HT-29 (cell line): ENCODE results near the gene CUBN. TPM values are rescaled to one million over a fixed set of nuclear protein-coding genes. Genes with fewer than 3 reads are reported as not detected.

Experiments used
- DNase-seq: peaks from one replicate; pipeline ENCODE4 v3.0.0-alpha.2; 2015; ENCODE audit warnings: low spot score
- total RNA-seq: library from RNA; depleted of rRNA; stranded (reverse); fragments of >200 nt; shearing (Covaris generic); gene quantifications from 2 replicates; pipeline ENCODE4 v1.2.3, GENCODE V29; 2014

Gene CUBN
- total RNA-seq, 1 experiment from 2014 or later = not detected

- no peak for DNase-seq
Measured at GRCh38 chr10:16919121-16919982, 210.3 kb downstream of the CUBN start.

GRCh38 chr10:16916496-16916895, 213.1 kb downstream of the CUBN start:
- DNase-seq = no peak

DNA sequence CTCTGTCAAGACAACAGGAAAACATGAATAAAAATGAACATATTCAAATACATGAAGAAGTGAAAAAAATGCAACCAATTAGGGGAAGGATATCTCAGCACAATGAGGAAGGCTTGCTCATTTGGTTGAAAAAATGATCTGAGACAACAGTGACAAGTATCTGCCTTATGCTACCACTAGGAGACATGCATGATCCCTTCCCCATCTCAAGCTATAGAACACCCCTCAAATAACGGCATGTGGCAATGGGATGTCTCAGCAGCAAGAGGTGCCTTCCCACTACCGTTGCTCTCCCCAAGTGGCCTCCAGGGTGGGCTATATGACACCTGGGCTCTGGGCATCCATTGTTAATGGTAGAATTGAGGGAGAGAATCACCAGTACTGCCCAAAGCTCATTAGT, 214.3 kb downstream of the CUBN start:
- DNase-seq = no peak

- DNase-seq = no peak
Measured at GRCh38 chr10:16913266-16913665, 216.3 kb downstream of the CUBN start.

- DNase-seq = no peak
Measured at GRCh38 chr10:16910793-16911164, 218.8 kb downstream of the CUBN start.

DNA sequence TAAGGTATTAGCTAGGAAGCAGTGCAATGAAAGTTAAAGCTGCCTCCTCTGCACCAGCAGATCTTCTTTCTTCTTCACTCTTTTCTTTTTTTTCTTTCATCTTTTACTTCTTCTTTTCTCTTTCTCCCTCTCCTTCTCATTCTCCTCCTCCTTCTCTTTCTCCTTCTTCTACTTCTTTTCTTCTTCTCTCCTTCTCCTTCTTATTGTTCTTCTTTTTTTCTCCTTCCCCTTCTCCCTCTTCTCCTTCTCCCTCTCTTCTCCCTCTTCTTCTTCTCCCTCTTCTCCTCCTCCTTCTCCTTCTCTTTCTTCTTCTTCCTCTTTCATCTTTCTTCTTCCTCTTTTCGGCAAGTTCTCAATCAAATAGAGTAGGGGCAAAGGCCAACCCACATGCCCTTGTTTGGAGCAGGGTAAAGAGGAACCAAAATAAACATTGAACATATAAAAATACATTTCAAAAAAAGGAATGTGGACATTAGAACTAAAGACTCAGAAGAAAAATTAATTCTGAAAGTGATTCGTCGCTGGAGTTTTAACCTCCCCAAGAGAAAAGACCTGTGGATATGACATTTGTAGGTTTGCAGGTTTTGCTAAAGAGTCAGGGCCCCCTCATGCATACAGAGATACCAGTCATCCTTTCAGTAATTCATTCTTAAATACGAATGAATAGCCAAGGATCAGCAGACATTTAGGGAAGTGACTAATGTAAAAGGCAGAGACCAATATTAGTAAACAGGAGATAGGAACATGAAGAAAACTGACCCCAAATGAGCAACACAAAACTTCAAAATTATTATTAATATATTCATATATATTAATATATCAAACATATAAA, 219.4 kb downstream of the CUBN start:
- DNase-seq = no peak

DNA sequence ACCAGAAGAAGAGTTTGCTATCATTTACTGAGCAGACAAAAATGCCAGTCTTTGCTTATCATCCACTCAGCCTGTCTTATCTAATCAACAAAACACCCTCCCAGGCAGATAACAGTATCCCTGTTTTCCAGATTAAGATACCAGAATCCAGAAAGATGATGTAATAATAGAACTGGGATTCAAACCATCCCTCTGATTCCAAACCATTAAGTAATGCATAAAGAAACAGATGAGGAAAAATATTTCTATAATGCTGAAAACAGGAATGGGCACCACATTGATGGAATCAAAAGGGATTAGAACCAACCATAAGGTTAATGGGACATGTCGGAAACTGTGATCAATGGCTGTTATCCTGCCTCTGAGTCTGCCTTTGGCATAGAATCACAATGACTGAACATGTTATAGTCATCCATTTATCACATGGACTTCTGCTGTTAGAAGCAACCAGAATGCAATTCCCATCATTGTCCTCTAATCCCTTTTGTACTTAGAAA, 220.3 kb downstream of the CUBN start:
- DNase-seq = no peak

GRCh38 chr10:16907687-16908086, 221.9 kb downstream of the CUBN start:
- no peak for DNase-seq

DNA sequence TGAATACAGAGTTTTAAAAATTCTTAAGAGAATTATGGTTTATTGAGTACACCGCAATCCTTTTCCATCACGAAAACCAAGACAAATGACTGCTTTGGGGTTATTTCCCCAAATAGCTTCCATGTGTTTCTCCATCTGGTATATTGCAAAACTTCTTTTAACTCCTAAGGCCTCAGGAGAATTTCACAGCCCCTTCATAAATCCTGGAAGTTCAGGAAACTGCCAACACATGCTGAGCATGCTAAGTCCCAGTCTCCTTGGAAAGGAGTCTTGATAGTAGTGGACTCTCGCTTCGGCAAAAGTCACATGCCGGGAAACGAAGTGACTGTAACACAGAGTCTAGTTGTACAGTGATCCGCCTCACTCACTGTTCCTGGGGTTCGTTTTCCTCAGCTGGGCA, 224.3 kb downstream of the CUBN start:
- DNase-seq = no peak

- DNase-seq = no peak
Measured at GRCh38 chr10:16904639-16905061, 225.0 kb downstream of the CUBN start.

- no peak for DNase-seq
Measured at GRCh38 chr10:16904049-16904448, 225.6 kb downstream of the CUBN start.

DNA sequence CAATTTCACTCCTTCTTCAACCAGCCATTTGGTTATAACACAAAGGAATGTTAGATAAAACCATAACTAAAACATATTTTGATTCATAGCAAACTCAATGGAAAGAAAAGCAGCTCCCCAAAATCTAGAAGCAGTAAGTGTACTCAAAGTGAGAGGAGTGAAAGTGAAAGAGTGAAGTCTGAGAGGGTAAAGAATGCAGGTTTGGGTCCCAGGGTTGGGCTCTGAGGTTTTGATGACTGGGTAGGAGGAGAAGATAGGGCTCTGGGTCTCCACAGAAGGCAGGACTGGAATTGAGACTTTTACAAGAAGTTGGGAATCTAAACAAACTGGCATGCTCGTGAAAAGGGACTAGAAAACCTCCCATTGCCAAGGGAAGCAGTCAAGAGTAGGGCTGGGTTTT, 227.0 kb downstream of the CUBN start:
- DNase-seq = no peak

GRCh38 chr10:16901106-16901505, 228.5 kb downstream of the CUBN start:
- no peak for DNase-seq

- DNase-seq = no peak
Measured at GRCh38 chr10:16896993-16897392, 232.6 kb downstream of the CUBN start.

DNA sequence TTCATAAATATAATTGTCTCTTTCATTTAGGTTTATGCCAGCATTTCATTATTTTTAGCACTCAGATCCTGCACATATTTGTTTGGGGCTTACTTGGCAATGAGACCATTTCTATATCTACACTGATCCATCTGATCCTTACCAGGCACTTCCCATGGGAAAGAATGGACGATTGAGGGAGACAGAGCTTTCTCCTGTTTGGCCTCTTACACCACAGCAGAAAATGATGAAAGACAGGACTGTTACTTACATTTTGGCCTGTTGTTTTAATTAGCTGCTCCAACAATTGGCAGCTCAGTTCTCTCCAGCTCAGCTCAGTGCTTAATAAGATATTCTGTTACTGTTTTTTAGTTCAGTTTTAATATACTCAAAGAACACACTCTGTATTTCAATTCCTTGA, 234.8 kb downstream of the CUBN start:
- no peak for DNase-seq

- DNase-seq = peak; percentile 36
Measured at GRCh38 chr10:16893664-16894063, 235.9 kb downstream of the CUBN start.

GRCh38 chr10:16891375-16892313, 238.0 kb downstream of the CUBN start:
- DNase-seq = peak; percentile 84

- no peak for DNase-seq
Measured at GRCh38 chr10:16890691-16891090, 238.9 kb downstream of the CUBN start.

- no peak for DNase-seq
Measured at GRCh38 chr10:16887565-16887964, 242.0 kb downstream of the CUBN start.

- no peak for DNase-seq
Measured at GRCh38 chr10:16886031-16886430, 243.6 kb downstream of the CUBN start.

DNA sequence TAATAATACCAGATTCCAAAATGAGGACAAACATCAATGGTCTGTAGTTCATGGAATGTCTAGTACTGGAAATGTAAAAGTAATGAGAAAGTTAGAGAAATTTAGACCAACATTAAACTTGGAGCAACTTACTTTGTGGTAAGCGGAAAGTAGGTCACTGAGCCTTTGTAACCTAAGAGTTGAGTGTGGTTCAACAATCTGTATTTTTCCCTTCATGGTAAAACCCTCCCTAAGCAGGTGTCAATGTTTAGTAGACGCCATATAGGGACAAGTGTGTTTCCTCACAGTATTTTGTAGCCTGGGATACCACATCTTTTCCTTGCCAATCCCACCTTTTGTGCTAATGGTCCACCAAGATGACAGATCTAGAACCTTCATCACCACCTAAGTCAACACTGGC, 245.1 kb downstream of the CUBN start:
- no peak for DNase-seq
